IPS-NIHi11 (cell line): Measurements from ENCODE around the gene RGS3.
A peak's percentile ranks its signal among the peaks of the same experiment; 100 is the strongest.
"Not testable (repeated sequence)": the region's sequence is repeated elsewhere in the genome, so short reads cannot be mapped to it uniquely, and the experiment has no call there.

ENCODE experiments used
- DNase-seq: peaks from one replicate; pipeline ENCODE4 v3.0.0; 2012; ENCODE audit warnings: mixed read lengths, low spot score

Gene RGS3

DNA sequence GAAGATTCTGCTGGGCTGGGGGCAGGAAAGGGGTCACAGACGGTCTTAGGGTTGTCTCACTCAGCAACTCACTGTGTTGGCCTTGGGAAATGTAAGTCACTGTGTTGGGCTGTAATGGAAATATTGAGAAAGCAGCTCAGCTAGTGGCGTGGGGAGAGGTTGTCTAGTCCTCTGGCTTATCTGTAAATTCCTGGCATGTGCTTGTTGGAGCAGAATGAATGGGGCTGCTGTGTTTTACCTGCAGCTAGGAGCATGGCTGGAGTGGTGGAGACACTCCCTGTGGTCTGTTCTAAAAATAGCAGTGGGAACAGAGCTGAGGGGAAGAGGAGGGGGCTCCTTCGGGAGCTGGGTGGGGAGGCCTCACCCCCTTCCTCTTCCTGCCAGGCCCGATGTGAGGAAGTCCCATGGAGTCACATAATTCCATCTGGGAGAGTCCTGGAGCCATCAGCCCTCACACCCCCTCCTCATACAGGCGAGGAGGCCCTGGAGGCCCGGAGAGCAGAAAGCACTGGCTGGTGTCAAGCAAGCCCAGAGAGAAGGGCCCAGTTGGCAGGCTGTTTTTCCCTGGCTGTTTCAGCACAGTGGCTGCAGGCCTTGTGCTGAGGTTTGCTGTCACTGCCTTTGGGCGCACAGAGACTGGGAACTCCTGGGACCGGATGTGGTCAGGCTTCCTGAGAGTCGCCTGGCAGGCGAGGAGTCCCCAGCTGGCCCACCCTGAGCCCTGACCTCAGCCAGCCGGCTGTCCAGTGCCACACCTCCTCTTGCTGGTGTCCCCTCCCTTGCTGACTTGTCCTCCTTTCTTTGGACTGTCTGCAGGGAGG is 84.9 kb downstream of the RGS3 start:
- no peak for DNase-seq

DNA sequence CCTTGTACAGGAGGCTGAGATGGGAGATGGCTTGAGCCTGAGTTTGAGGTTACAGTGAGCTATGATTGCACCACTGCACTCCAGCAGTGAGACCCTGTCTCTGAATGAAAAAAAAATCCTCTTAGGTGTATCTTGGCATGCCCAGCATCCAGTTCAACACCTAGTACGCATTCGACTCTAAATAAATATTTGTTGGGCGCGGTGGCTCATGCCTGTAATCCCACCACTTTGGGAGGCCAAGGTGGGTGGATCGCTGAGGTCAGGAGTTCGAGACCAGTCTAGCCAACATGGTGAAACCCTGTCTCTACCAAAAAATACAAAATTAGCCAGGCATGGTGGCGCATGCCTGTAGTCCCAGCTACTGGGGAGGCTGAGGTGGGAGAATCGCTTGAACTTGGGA is 86.4 kb downstream of the RGS3 start:
- not testable (repeated sequence) for DNase-seq

DNA sequence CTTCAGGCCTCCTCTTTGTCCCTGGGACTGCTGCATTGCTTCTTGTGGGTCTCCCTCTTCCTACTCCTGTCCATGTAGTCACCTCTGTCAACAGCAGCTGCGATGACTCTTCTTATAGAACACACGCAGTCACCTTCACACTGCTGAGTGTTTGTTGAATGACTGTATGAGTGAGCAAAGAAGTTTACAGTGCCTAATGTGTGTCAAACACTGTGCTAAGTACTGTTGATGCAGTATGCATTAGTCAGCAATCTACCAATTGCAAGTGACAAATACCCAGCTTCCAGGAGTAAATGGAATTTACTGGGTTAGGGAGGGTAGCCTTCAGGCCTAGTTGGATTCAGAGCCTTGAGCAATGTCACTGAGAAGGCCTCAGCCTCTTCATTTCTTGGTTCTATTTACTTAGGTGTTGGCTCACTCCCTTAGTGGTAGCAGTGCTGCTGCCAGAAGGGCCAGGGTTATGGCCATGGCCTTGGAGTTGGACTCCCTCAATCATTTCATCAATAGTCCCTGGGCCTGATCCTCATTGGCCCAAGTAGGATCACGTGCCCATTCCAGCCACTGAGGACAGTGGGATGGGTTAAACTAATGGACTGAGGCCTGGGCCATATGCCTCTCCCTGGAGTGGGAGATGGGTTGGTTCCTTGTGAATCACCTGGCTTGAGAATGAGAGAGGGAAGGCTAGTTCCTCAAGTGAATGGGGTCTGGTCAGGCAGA is 93.5 kb downstream of the RGS3 start:
- no peak for DNase-seq

DNA sequence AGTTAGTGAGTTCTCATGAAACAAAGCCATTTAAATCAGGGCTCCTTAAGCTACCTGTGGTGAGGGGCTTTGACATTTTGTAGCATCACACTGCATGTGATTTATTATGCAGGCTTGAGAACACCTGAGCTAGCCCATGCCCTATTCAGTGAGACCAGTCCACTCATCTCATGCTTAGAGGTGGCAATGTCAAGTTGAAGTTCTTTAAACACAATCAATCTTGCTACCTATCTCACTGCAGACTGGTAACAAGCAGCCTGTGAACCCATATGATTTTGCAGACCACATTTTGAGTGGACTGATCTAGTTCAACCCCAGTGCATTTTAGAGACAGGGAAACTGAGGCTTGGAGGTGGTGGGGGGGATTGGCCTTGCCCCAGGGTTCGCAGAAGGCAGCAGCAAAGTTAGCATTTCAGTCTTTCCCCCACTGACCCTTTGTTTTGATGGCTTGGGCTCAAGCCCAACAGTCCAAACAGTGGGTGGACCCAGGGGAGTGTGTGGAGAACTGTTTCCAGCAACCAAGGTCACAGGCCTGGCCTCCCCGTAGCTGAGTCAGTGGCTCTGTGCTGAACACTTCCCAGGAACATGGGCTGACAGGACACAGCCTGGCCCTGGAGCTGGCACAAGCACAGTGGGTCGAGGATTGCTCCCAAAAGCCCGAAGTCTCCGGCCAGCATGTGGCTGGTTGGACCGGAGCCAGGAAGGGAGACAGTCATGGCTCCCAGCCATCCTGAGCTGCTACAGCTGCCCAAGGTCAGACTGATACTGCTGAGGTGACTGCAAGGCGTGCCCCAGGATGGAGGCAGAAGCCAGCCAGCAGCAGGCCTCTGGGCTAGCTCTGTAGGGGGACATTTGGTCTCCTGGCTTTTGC is 95.3 kb downstream of the RGS3 start:
- DNase-seq: no peak

DNA sequence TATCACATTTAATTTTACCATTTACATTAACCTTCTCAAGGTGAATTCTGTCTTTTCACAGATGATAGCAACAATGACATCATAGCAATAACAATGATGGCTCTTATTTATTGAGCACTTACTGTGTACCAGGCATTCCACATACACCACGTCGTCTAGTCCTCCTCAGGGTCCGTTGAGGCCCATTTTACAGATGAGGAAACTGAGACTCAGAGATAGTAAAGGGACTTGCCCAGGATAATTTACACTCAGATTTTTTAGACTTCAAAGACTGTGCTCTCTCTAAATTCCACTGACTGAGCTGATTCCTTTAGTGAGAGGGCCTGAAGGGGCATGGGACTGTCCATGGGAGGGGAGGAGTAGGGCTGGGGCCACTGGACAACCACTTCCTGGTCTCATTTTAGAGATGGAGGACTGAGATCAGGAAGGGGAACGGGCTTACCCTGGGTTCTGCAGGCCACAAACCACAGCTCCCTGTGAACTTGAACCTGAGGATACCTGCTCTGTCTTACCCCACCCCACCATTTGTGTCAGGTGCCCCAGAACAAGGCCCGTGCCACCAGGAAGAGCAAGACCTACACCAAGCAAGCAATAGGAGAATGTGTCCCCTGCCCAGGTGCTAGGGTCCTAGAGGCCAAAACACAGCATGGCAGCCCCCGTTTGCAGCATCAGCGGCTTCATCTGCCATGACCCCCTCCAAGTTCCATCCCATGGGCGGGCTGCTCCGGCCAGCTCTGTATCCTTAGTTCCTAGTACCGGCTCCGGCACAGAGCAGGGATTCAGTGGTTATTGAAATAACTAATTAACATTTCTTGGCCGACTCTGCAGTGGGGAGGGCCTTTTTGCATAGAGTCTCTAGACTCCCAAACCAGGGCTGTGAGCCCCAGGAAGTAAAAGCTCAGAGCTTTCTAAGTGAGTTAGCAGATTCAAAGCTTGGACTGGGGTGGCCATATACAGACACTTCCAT is 96.6 kb downstream of the RGS3 start:
- no peak for DNase-seq

DNA sequence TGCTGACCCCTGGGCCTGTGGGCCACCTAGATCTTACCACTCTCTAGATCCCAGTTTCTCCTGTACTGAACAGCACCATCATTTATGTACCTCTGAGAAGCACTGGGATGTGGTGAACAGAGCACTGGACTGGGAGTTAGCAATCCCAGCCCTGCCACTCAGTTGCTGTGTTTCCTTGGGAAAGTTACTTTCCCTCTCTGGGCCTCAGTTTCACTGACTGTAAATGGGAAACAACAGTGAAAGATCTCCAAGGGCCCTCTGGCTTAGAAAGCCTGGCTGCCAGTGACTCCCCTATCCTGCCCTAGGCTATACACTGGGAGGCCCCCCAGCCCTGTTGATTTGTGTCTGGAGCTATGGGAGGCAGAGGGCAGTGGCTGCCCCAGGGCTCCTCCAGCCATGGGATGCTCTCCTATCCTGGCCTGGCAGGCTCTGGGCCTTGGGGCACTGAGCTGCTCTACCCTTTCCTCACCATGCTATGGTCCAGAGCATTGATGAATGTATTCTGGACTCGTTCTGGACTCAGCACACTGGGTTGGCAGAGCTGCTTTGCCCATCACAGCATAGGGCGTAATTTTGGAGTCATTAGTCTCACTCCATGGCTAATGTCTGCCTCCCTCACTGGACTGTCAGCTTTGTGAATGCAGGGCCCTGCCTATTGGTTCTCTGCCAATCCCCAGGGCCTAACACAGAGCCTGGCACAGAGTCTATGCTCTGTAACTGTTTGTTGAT is 99.3 kb downstream of the RGS3 start:
- DNase-seq: no peak

DNA sequence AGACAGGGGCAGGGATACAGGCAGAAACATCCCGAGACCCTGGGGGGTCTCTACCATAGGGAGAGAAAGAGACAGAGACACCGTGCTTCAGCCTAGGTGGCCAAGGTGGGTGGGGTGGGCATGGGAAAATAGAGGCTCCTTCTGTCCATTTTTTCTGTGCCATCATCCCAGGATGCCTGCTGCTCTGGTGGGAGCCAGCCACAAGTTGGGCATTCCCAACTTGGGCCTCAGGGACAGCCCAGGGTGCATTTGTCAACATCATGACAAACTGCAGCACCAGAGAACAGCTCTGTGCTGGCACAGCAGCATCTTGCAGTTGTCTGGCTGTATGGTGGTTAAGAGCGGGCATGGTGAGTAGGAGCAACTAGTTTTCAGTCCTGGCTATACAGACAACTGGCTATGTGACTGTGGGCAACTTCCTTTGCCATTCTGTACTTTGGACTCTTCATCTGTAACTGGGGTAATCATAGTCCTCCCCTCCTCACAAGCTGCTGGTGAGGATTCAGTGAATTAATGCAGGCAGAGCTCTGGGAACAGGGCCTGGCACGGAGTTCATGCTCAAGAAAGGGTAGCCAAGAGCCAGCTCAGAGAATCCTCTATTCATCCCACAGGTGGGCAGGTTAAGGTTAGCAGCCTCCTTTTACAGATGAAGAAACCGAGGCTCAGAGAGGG is 100.4 kb downstream of the RGS3 start:
- DNase-seq: no peak

DNA sequence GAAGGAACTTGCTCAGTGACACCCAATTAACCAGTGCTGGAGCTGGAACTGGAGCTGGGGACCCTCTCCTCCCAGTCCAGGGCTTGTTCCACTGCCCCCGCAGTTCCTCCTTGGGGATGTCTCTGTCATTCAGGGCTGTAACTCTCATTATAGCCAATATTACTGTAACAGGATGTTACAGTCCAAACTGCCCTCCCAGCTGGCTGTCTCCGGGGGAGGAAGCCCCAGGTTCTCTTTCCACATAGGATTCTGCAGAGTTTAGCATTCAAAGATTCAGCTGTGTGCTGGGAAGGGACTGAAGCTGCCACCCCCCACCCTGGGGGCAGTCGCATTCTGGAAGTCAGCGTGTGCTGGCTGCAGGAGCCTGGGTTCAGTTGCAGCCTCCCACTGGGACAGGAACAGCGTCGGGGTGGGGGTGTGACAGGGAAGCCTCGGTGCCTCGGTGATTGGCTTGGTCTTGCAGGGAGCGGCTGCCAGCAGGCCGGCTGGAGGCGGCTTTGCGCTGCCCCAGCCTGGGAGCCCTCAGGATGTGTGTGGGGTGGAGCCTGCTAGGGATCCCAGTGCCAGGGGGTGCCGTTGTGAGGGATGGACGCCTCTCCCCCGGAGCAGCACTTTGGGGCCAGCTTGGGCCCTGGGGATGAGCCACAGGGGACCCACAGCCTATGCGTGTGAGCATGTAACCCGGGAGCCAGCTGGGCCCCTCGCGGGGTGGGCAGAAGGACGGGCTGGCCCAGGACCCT is 101.1 kb downstream of the RGS3 start:
- DNase-seq: peak; percentile 91

- no peak for DNase-seq
Observed at GRCh38 chr9:113566016-113566711, 102.6 kb downstream of the RGS3 start.

DNA sequence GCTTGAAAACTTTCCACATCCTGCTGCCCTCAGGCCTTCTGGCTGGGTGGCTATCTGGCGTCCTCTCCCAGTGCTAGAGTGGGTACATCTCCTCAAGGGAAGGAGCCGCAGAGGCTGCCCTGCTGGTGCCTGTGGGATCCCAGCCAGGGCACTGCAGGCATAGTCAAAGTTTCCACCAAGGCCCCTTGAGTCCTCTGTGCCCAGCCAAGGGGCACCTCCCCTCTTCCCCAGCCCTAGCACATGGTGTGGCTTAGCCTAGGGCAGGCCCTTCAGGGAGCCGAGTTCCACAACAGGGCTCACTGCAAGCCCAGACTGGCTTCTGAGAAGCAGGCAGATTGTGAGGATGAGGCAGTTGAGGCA is 103.2 kb downstream of the RGS3 start:
- DNase-seq: no peak

GRCh38 chr9:113567361-113568080 is 104.0 kb downstream of the RGS3 start:
- no peak for DNase-seq

DNA sequence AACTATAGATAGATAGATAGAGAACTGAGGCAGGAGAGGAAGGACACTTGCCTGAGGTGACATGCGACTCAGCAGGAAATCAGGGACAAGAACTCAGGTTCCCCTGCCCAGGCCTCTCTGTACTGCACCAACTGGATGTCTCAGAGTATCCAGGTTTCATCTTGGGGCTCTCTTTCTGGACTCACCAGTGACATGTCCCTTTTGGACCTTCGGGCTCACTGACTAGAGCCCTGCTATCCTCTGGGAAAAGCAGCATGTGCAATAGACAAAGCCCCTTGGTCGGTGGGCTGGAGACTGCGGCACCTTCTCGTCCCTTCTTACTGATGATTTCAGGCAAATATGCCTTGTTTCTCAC is 104.5 kb downstream of the RGS3 start:
- DNase-seq: no peak

GRCh38 chr9:113568571-113569321 is 105.2 kb downstream of the RGS3 start:
- DNase-seq: no peak

- DNase-seq: no peak
Observed at GRCh38 chr9:113569472-113570060, 106.0 kb downstream of the RGS3 start.

DNA sequence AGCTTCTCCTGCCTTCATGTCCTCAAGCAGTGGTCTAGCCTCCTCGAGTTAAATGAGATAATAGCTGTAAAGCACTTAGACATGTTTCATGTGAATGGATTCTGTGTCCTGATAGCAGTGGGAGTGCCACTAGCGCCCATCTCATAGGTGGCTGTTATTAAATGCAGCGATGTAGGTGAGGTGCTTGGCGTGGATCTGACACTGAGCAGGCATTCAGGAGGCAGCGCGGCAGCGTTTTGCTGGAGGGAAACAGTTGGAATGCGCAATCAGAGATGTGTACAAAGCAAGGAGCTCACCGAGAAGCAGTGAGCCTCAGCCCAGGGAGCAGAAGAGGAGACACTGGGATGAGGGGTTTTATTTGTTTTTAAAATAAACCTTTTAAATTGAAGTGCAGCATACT is 106.6 kb downstream of the RGS3 start:
- DNase-seq: no peak

DNA sequence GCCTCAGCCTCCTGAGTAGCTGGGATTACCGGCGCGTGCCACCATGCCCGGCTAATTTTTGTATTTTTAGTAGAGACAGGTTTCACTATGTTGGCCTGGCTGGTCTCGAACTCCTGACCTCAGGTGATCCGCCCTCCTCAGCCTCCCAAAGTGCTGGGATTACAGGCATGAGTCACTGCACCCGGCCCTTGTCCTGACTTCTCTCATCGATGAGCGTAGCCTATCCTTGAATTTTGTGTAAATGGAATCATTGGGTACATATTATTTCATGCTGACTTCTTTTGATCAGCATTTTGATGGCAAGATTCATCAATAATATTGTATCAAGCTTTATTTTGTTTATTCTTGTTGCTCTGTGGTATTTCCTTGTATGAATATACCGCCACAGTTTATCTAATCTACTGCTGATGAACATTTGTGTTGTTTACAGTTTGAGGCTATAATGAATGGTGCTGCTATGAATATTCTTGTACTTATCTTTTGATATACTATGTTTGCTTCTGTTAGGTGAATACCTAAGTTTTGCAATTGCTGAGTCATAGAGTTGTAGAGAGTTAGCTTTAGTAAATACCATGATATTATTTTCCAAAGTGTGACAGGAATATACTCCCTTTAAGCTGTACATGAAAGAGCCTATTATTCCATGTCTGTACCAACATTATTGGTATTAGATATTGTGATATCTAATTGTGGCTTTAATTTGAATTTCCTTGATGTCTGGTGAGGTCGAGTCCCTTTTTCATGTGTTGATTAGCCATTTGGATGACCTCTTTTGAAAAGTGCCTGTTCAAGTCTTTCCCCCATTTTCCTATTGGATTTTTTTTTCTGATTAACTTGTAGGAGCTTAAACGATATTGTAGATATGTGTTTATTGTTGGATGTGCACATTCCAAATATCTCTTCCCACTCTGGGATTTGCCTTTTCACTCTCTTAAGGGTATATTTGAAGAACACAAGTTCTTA is 107.5 kb downstream of the RGS3 start:
- DNase-seq: no peak
